Measurements from ENCODE around the gene LDLRAP1. TPM values are rescaled to one million over a fixed set of nuclear protein-coding genes. Genes with fewer than 3 reads are reported as not detected.

Gene LDLRAP1
- total and polyA plus RNA-seq, 2 donors (not counting 1 experiment from before 2014, with no cell fraction given) = 22.7 to 24.3 TPM

DNA sequence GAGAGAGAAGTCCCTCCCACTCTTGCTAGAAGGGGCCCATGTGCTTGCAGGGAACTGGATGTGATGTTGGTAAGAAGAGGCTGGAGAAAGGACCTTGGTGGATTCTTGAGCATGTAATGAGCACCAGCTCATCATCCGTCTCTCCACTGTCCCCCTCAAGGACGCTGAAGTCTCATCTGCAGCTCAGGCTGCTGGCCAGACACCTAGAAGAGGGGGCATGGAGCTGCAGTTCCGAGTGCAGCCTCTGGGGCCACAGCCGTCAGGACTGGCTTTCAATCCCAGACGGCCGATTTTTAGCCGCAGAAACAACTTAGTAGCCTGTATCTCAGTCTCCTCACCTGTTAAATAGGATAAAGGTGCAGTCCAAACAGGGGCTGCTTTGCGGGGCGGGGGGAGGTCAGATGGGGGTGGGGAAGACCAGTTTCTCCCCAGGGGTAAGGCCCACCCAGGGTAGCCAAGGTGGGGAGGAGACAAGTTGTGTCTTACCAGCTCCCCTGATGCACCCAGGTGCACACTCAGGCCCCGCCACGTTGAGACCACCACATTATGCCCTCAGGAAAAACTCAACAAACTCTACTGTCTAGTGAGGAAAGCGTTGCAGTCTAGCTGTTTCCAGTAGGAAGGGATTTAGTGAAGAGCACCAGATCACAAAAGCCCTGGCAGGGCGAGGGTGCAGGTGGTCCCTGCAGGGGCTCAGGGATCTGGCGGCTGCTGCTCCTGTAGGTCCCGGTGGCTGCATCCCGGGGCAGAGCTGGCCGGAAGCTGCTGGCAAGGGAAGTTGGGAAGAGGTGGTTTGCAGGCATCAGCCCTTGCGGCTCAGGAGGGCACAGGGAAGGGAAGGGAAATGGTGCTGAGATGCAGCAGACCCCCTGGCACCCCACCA lies 29.5 kb downstream of the LDLRAP1 start:
- peaks cover 0 to 9% (median 0%) of the 10 kb centered on the region in 4 experiments for H3K27me3 ChIP-seq (replicated peaks in 1 of 4; ENCODE audit: control extremely low read depth in 1 of 4, control insufficient read depth in 3 of 4, insufficient read depth in 4 of 4, low read length in 3 of 4)
- CTCF ChIA-PET = interaction anchor here (0.6 to 2.1 kb wide), 9 partner anchors 8 to 69 kb away, joined by 3 to 8 read pairs (median 3); partner anchors contain the start of gene LDLRAP1
- TF ChIP-seq, protein P1, sequence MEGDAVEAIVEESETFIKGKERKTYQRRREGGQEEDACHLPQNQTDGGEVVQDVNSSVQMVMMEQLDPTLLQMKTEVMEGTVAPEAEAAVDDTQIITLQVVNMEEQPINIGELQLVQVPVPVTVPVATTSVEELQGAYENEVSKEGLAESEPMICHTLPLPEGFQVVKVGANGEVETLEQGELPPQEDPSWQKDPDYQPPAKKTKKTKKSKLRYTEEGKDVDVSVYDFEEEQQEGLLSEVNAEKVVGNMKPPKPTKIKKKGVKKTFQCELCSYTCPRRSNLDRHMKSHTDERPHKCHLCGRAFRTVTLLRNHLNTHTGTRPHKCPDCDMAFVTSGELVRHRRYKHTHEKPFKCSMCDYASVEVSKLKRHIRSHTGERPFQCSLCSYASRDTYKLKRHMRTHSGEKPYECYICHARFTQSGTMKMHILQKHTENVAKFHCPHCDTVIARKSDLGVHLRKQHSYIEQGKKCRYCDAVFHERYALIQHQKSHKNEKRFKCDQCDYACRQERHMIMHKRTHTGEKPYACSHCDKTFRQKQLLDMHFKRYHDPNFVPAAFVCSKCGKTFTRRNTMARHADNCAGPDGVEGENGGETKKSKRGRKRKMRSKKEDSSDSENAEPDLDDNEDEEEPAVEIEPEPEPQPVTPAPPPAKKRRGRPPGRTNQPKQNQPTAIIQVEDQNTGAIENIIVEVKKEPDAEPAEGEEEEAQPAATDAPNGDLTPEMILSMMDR (IDR thresholded peaks at IDR 0.05) = peak; percentile 75
- TF ChIP-seq EZH2 (IDR thresholded peaks at IDR 0.05; ENCODE audit: borderline replicate concordance, insufficient read depth, low read depth, low read length, poor library complexity, severe bottlenecking) = no peak
- ATAC-seq (ENCODE audit: low read depth) (peak; percentile 63), DNase-seq (peak; percentile 50)
- H4K20me1 ChIP-seq (ENCODE audit: control insufficient read depth, insufficient read depth, low read length, poor library complexity, severe bottlenecking) = no peaks in the 10 kb centered on the region
- H3K36me3 ChIP-seq (replicated peaks in 1 of 2; ENCODE audit: control extremely low read depth in 1 of 2, control insufficient read depth in 1 of 2, extremely low read depth in 1 of 2, insufficient read depth in 2 of 2, low read length in 1 of 2) = no peaks in the 10 kb centered on the region
- intact Hi-C loops (cut with micrococcal nuclease) = no loop called here
- POLR2A ChIA-PET = no interaction called here
- H3K4me3 ChIP-seq (ENCODE audit: control extremely low read depth in 1 of 5, extremely low read depth in 1 of 5, insufficient read depth in 1 of 5, low read depth in 2 of 5, low read length in 4 of 5) = no peak overlapping the region
- no peaks in the 10 kb centered on the region for H3K9me3 ChIP-seq (ENCODE audit: control extremely low read depth in 1 of 3, control insufficient read depth in 2 of 3, insufficient read depth in 1 of 3, low read length in 2 of 3)
- H2AFZ ChIP-seq (ENCODE audit: insufficient read depth, low read depth, low read length, poor library complexity, severe bottlenecking) = no peak overlapping the region
- no peaks in the 10 kb centered on the region for H3K4me1 ChIP-seq (ENCODE audit: control insufficient read depth in 2 of 2, insufficient read depth in 2 of 2, low read length in 2 of 2)
- no peak overlapping the region for H3K27ac ChIP-seq (ENCODE audit: low read length in 2 of 2)
- no peak overlapping the region for H3K9ac ChIP-seq (ENCODE audit: low read length)
- H3K27ac Mint-ChIP-seq = no peak overlapping the region
- WGBS (ENCODE audit: insufficient coverage) = 55% methylated on average over 9 of the region's 18 CpGs
- H3K4me1 Mint-ChIP-seq = peaks cover 3% of the 10 kb centered on the region
- no peaks in the 10 kb centered on the region for H3K9me3 Mint-ChIP-seq (ENCODE audit: insufficient read depth)
- H3K4me3 Mint-ChIP-seq = no peak overlapping the region
- no peaks in the 10 kb centered on the region for H3K79me2 ChIP-seq (ENCODE audit: control insufficient read depth, insufficient read depth, low read length)
- H3K4me2 ChIP-seq (replicated peaks; ENCODE audit: low read depth, low read length, poor library complexity, severe bottlenecking) = no peak overlapping the region
- H3K27me3 Mint-ChIP-seq = no peaks in the 10 kb centered on the region

GRCh38 chr1:25573591-25573930 lies 30.2 kb downstream of the LDLRAP1 start:
- Histone ChIP-seq H3K79me2 (ENCODE audit: control insufficient read depth, insufficient read depth, low read length) (no peaks in the 10 kb centered on the region), H2AFZ (ENCODE audit: insufficient read depth, low read depth, low read length, poor library complexity, severe bottlenecking) (no peak overlapping the region), H3K4me3 (ENCODE audit: control extremely low read depth in 1 of 5, extremely low read depth in 1 of 5, insufficient read depth in 1 of 5, low read depth in 2 of 5, low read length in 4 of 5) (no peak overlapping the region), H3K27me3 (replicated peaks in 1 of 4; ENCODE audit: control extremely low read depth in 1 of 4, control insufficient read depth in 3 of 4, insufficient read depth in 4 of 4, low read length in 3 of 4) (peaks cover 0 to 9% (median 0%) of the 10 kb centered on the region in 4 experiments), H3K27ac (ENCODE audit: low read length in 2 of 2) (no peak overlapping the region), H3K9me3 (ENCODE audit: control extremely low read depth in 1 of 3, control insufficient read depth in 2 of 3, insufficient read depth in 1 of 3, low read length in 2 of 3) (no peaks in the 10 kb centered on the region), H3K9ac (ENCODE audit: low read length) (no peak overlapping the region), H4K20me1 (ENCODE audit: control insufficient read depth, insufficient read depth, low read length, poor library complexity, severe bottlenecking) (no peaks in the 10 kb centered on the region), H3K36me3 (replicated peaks in 1 of 2; ENCODE audit: control extremely low read depth in 1 of 2, control insufficient read depth in 1 of 2, extremely low read depth in 1 of 2, insufficient read depth in 2 of 2, low read length in 1 of 2) (no peaks in the 10 kb centered on the region), H3K4me2 (replicated peaks; ENCODE audit: low read depth, low read length, poor library complexity, severe bottlenecking) (no peak overlapping the region), H3K4me1 (ENCODE audit: control insufficient read depth in 2 of 2, insufficient read depth in 2 of 2, low read length in 2 of 2) (no peaks in the 10 kb centered on the region)
- ATAC-seq (ENCODE audit: low read depth) (no peak), DNase-seq (no peak)
- 95% methylated on average over 8 of the region's 9 CpGs for WGBS (ENCODE audit: insufficient coverage)
- ChIA-PET POLR2A (no interaction called here), CTCF (interaction anchor here (1.3 to 2.1 kb wide), 2 partner anchors 30 to 52 kb away, joined by 3 to 8 read pairs; partner anchors contain the start of gene LDLRAP1)
- Mint-ChIP-seq H3K27me3 (no peaks in the 10 kb centered on the region), H3K9me3 (ENCODE audit: insufficient read depth) (no peaks in the 10 kb centered on the region), H3K4me3 (no peak overlapping the region), H3K27ac (no peak overlapping the region), H3K4me1 (peaks cover 3% of the 10 kb centered on the region)
- no peak for TF ChIP-seq EZH2 (IDR thresholded peaks at IDR 0.05; ENCODE audit: borderline replicate concordance, insufficient read depth, low read depth, low read length, poor library complexity, severe bottlenecking)
- TF ChIP-seq, protein P1 (IDR thresholded peaks at IDR 0.05) = no peak
- intact Hi-C loops (cut with micrococcal nuclease) = no loop called here

Measured in B cell (primary cell).